ENCODE measurements around the gene MT4.

MT4 gene

DNA sequence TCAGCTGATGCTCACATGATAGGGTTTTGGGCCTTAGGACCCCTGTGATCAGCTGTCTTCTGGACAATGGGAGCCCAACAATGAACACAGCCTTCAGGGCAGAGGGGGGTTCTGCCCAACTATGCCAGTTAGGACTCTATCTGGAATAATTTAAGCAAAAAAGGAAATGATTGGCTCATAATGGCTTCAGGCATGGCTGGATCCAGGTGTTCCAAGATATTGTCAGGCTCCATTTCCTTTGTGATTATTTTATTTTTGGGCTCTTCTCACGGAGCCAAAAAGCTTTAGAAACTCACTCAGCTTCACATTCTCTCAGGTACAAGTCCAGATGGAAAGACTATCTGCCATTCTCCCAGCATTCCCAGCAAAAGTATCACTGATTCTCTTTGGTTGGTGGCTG lies 40.6 kb downstream of the MT4 start:
- DNase-seq (ENCODE audit: low read depth) = no peak

GRCh38 chr16:56606071-56606475 lies 41.2 kb downstream of the MT4 start:
- peak; percentile 83 for DNase-seq (ENCODE audit: low read depth)

- DNase-seq (ENCODE audit: low read depth) = peak; percentile 85
These were observed 41.7 kb downstream of the MT4 start for GRCh38 chr16:56606476-56607108.

DNA sequence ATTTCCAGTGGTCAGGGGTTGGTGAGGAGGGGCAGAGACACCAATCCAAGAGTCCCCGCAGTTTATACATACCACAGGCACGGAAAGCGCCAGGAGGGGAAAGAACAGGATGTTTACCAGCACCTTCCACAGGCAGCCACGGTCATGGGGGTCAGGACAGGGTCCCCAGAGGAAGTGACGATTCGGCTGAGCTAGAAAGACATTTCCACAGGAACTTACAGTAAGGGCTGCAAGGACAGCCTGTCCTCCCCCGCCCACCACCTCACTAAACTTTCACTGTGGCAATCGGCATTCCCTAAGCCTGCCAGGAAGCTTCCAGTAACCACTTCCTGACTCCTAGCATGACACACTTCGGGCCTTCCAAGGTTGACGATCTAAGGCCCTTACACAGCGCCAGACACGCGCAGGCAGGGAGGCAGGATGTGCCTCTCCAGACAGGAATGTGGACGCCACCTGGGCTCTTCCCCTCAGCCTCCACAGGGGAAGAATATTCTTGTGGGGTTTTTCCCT lies 42.3 kb downstream of the MT4 start:
- peak; percentile 98 for DNase-seq (ENCODE audit: low read depth)

DNA sequence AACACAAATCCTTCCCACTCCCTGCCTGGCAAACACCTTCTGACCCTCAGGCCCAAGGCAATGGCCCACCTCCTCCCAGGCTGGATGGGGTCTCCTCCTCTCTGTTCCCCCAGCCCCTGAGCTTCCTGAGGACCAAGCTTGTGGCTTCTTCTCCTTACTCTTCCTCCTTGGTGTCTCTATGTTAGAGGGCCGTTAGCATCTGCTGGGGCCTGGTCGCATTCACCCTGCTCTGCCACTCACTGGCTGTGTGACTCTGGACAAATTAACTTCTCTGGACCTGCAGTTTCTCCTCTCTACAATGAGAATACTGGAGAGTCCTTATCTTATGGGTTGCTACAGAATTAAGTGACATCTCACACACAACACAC lies 42.8 kb downstream of the MT4 start:
- DNase-seq (ENCODE audit: low read depth) = no peak

DNA sequence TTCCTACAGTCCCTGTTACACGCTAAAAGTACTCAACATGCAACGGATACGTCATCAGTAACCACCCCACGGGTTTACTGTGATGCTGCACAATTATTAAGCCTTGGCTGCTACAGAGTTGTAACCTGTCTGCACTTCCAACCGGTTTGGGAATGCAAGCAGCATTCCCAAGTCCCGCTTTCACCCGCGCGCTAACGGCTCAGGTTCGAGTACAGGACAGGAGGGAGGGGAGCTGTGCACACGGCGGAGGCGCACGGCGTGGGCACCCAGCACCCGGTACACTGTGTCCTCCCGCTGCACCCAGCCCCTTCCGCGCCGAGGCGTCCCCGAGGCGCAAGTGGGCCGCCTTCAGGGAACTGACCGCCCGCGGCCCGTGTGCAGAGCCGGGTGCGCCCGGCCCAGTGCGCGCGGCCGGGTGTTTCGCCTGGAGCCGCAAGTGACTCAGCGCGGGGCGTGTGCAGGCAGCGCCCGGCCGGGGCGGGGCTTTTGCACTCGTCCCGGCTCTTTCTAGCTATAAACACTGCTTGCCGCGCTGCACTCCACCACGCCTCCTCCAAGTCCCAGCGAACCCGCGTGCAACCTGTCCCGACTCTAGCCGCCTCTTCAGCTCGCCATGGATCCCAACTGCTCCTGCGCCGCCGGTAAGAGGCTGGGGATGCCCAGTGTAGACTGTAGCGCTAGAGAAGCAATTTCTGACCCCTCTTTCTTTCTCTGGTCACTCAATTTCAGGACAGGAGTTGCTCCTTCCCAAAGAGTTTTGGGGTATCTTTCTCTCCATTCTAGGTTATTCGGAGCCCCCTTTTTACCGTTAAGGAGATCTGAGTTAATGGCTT lies 43.4 kb downstream of the MT4 start, which contains the start of gene MT2A:
Gene MT2A (plus strand): TSS at position 542 of the 833 bp plus-strand sequence. CDS start 72 bp downstream, at position 614.
- peak; percentile 97 for DNase-seq (ENCODE audit: low read depth)

- DNase-seq (ENCODE audit: low read depth) = peak; percentile 42
These were observed 44.1 kb downstream of the MT4 start for GRCh38 chr16:56608876-56609462.

GRCh38 chr16:56609463-56609921 lies 44.6 kb downstream of the MT4 start:
- DNase-seq (ENCODE audit: low read depth) = peak; percentile 92

DNA sequence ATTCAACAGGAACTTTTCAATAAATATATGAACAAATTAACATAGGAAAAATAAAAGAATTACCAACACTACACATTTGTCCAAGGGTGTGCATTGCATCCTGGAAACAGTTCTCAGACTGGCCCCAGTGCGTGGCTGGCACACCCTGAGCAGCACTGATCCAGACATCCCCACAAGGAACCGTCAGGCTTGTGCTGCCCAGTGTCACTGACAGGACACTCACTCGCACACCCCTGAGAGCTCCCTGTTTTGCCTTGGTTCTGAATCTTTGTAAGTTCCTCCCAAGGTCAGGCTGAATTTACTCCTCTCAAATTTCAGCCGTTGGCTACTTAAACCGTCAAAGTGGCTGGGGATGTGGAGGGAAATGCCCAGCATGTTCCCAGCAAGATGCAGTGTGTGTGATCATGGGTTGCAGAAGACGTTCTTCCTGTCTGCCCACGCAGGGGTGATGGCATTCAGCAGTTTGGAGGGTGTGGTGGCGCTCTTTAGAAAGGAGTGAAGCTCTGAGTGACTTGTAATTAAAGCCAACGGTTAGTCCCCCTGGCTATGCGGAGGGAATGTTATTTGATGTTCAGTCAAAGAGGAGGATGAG lies 45.2 kb downstream of the MT4 start:
- DNase-seq (ENCODE audit: low read depth) = peak; percentile 89

- DNase-seq (ENCODE audit: low read depth) = peak; percentile 73
These were observed 45.8 kb downstream of the MT4 start for GRCh38 chr16:56610609-56611111.

GRCh38 chr16:56611281-56611833 lies 46.5 kb downstream of the MT4 start:
- DNase-seq (ENCODE audit: low read depth) = peak; percentile 64

DNA sequence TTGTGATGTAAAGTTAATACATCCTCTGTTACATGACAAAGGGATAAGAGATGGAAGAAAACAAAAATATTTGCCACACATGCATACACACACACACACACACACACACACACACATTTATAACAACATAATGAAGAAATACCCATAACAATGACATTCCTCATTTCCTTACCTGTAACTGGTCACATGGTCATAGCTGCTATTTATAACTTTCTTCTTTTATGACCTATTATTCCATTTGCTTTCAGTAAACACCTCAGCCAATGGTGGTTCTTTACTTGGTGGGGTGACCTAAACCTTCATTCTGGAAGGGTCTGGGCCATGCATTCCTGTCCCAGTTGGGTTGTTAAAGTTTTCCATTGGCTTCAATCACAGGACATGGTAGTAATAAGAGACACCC lies 48.8 kb downstream of the MT4 start:
- no peak for DNase-seq (ENCODE audit: low read depth)

- peak; percentile 85 for DNase-seq (ENCODE audit: low read depth)
These were observed 49.7 kb downstream of the MT4 start for GRCh38 chr16:56614549-56614991.

DNA sequence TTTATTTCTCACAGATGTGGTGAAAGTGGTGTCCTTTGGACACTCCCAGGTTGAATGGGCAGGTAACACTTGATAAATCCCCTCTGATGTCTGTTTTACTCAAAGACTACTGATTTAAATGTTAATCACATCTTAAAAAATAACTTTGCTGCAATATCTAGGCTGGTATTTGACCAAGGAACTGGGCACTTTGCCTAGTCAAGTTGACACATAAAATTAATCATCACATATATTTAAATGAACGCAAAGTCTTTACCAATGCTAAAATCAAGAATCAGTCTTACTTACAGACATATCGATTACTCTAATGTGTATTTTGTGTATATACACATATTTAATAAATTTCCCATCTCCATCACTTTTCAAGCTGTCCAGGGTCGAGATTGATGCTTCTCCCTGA lies 50.5 kb downstream of the MT4 start:
- DNase-seq (ENCODE audit: low read depth) = peak; percentile 70

DNA sequence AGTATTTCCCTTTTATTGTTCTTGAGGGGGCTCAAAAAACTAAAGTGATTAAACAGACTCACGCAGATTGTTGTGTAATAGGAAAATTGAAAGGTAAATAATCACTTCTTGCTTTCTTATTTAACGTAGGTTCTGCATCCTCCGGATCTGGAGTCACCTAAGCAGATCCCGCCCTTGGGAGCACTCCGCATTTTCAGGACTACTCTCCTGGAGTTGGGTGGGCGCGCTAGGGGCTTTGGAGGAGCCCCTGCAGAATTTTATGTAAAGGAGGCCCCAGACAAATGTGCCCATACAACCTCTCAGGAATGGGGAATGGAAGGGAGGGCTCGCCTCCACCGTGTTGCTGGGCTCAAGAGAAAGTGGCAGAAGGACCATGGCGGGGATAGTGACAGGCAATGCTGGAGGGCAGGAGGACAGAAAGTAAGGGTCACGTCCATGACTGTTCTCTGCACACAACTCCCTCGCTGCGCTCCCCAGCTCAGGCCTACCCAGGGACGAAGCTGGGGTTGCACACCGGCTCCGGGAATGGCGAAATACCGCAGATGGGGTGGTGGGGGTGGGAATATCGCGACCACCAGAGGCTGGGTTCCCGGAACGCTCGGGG lies 51.8 kb downstream of the MT4 start:
- DNase-seq (ENCODE audit: low read depth) = no peak

DNA sequence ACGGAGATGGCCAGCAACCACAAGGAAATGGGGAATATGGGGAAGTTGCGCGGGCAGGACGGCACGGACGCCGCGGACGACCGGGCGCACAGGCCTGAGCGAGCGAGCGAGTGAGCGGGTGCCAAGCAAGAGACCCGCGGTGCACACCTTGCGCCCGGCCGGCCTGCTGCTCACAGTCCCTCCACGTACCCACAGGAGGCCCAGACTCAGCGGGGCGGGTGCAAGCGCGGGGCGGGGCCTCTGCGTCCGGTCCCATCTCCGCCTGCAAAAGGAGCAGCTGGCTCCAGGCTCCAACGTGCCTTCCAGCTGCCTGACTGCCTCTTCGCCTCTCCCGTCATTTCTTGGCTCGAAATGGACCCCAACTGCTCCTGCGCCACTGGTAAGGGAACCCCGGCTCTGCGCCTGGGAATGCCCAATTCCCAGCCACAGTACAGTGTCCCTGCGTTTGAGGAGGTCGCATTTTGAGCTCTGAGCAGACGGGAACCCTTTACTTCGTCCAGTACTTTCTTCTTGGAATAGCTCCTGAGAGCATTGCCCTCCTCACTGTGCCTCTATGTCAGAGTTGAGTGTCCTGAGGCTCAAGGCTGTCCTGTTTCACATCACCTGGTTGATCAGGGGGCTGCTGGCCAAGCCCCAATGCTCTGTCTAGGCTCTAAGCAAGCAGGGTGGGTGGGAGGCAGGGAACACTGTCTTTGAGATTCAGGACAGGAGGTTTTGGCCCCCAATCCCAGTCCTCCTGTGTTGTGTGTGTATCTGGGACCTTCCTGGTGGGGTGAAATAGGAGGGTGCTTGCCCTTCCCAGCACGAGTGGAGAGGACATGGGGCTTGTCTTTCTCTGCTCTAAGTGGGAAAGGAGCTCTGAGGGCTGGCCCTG lies 52.6 kb downstream of the MT4 start:
- peak; percentile 73 for DNase-seq (ENCODE audit: low read depth)

- DNase-seq (ENCODE audit: low read depth) = no peak
These were observed 53.3 kb downstream of the MT4 start for GRCh38 chr16:56618138-56618537.
